ENCODE data around the gene SLC9A5.

DNA sequence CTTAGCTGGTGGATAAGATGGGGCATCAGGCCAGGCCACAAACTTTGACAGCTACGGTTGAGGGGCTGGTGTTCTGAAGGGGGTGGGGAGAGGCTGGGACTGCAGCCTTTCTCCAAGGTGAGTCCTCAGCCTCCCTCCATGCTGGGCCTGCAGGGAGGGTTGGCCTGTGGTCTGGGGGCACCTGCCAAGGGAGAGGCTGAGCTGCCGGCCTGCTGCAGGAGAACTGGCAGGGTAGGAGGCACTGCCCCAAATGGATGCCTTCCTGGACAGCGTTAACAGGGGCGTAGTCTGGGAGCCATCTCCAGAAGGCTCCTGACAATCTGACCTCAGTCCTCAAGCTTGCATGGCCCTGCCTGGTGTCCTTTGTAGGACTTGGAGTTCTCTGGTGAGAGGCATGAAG lies 44.7 kb upstream of the SLC9A5 start:
- TF ChIP-seq, protein P1, sequence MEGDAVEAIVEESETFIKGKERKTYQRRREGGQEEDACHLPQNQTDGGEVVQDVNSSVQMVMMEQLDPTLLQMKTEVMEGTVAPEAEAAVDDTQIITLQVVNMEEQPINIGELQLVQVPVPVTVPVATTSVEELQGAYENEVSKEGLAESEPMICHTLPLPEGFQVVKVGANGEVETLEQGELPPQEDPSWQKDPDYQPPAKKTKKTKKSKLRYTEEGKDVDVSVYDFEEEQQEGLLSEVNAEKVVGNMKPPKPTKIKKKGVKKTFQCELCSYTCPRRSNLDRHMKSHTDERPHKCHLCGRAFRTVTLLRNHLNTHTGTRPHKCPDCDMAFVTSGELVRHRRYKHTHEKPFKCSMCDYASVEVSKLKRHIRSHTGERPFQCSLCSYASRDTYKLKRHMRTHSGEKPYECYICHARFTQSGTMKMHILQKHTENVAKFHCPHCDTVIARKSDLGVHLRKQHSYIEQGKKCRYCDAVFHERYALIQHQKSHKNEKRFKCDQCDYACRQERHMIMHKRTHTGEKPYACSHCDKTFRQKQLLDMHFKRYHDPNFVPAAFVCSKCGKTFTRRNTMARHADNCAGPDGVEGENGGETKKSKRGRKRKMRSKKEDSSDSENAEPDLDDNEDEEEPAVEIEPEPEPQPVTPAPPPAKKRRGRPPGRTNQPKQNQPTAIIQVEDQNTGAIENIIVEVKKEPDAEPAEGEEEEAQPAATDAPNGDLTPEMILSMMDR (IDR thresholded peaks at IDR 0.05; ENCODE audit: low read depth, low read length) = no peak
- TF ChIP-seq POLR2A (IDR thresholded peaks at IDR 0.05; ENCODE audit: extremely low read depth, insufficient read length) = no peak

Data from NB4 (cell line).